ENCODE measurements around the gene ZNF732.
"Not testable (repeated sequence)": the region's sequence is repeated elsewhere in the genome, so short reads cannot be mapped to it uniquely, and the experiment has no call there.

The ZNF732 gene

GRCh38 chr4:304969-305680, at the start of gene ZNF732:
TSS of gene ZNF732 (minus strand) at chr4:305474. CDS start at chr4:305310, 164 bp downstream.
- DNase-seq: no peak

- DNase-seq: no peak
These were observed 34.7 kb upstream of the ZNF732 start for GRCh38 chr4:340011-340410.

- no peak for DNase-seq
These were observed 33.5 kb upstream of the ZNF732 start for GRCh38 chr4:338759-339097.

GRCh38 chr4:337932-338758, 32.9 kb upstream of the ZNF732 start:
- DNase-seq: no peak

DNA sequence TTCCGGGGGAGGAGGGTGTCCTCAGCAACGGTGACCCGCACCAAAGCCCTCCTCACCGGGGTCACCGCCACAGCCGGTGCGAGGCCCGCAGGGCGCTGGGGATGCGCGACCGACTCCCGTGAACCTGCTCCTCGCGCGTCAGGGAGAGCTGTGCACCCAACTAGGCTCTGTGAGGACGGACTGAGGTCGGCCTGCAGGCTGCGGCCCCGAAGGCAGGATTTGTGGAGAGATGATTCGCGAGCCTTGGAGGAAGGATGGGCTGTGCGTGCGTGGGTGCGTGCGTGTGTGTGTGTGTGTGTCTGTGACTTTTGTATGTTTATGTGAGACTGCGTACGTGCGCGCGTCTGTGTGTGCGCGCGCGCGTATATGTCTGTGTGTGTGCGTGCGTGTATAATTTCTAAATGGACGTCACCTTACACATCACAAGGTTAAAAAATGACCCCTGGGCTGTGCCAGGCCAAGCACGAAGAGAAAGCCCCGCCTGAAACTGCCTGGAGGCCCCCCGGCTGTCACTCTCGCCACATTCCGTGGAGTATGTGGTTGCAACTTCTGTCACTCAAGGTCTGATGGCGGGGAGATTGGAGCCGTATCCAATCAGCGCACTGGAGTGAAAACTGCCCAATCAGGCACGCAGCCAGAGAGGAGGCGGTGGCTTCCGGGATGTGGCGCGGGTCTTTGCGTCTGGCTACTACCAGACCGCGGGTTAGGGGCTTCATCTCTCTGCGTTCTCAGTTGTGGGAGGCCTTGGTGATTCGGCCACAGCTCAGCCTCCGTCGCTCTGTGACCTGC, 32.1 kb upstream of the ZNF732 start, which contains the start of gene ZNF141:
Gene ZNF141, plus strand, starts transcription at position 672 of the 789 bp plus-strand sequence. CDS start 170 bp downstream, outside the sequence.
- peak; percentile 80 for DNase-seq

DNA sequence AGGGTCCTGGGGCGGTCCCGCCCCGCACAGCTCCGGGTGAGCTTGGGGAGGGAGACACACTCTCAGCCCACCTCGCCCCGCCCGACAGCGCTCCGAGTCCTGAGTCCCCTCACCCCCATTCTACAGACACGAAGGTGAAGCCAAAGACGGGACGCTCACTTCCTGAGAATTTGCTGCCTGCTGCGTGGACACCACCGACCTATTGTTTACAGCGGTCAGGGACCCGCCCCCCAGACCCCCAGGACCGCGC, 31.5 kb upstream of the ZNF732 start:
- DNase-seq: no peak

DNA sequence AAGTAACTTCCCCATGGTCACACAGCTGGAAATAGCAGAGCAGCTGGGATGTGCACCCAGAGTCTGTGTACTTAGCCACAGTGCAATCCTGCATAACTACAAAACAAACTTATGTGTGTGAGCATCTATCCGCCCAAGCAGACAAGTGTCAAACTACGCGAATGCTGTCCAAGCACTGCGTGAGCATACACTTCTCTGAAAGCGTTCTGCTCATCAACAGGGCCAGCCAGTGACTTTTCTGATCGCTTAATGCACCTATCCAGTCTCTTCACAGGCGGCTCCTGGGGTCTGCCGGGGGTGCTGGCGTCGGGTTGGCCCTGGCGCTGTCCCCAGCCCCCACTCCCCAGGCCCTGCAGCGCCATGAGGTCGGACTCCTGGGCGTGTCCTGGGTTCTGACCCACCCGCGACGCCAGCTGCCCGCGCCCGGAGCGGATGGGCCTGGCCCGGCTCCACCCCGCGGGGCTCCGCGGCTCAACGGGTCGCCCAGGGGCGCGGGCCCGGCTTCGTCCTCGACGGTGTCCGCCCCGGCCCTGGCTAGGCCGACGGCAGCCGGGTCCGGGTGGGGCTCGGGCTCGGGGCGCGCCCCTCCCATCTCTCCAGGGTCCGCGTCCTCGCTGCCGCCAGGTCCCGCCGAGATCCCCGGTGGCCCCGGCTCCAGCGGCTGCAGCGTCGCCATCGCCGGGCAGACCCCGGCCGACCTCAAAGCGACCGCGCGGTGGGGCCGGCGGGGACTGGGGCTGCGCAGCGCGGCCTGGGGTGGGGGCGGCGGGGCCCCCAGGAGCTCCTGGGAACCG, 31.0 kb upstream of the ZNF732 start:
- DNase-seq: no peak

DNA sequence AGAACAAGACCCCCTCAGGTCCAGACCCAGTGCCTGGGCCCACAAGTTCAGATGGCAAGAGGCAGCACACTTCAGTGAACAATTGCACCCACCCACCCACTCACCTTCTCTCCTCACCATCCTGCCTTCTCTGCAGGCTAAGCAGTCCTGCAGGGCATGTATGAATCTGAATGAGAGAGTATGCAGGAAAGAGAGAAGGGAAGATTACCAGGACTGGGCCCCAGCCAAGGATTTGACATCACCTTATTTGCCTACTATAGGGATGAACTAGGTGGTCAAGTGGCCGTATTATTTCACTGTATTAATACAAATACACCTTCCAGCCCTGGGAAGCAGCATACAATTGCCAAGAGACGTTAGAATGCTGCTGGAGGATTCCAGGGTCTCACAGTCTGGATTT, 30.2 kb upstream of the ZNF732 start:
- DNase-seq: no peak

DNA sequence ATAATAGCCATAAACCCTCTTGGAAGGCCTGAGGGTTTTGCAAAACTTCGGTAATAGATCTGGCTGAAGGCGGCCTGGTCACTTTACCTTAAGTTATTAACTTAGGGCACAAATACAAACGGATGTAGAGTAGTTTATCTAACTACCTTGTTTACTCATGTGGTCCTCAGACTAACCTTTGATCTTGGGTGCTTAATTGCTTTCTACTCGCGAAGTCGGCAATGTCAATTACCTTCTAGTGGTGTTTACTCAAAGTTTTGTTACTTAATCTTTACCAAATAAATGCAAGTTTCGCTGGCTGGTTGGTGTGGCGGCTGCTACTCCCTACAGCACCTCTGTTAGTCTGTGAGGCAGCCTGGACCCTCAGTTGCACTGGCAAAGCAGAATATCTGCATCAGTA, 23.5 kb upstream of the ZNF732 start:
- no peak for DNase-seq

GRCh38 chr4:314296-314903, 9.1 kb upstream of the ZNF732 start:
- no peak for DNase-seq

GRCh38 chr4:309807-310206, 4.5 kb upstream of the ZNF732 start:
- no peak for DNase-seq

DNA sequence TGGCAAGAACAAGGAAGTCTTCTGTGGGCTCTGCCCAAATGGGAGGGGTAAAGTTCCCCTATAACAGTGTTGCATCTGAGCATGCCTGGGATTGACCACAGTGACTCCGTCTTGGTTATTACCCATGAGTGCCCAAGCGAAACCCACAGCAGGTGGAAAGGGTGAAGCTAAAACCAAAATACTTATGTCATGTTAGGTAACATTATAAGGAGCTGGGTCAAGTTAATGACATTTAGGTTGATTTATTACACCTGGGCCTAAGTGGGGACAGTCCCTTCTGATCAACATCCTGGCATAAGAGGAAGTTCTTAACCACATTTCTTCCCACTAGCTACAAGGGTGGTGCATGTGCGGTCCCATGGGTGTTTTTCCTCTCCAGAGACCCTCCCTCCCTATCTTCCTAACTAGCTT, 1.3 kb upstream of the ZNF732 start:
- no peak for DNase-seq

- DNase-seq: not testable (repeated sequence)
These were observed 758 bp downstream of the ZNF732 start for GRCh38 chr4:304516-304915.

DNA sequence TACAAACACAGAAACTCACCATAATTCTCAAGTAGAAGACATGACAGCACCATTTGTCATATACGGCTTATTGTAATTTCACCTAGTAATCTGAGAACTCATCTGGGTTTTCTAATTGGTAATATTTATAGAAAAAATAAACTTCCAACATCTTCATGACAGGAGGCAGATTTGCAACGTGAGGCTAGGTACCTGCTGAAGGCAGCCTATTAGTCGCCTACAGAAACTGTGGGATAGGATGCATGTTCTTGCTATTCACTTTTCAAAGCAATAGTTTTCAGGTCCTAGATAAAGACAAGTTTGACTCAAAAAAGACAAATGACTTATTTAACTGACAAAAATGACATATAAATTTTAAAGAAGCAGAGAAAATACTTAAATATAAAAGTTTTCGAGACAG, 2.9 kb downstream of the ZNF732 start:
- no peak for DNase-seq

- DNase-seq: no peak
These were observed 10.5 kb downstream of the ZNF732 start for GRCh38 chr4:294732-295131.

GRCh38 chr4:288891-289290, 16.4 kb downstream of the ZNF732 start:
- DNase-seq: no peak

GRCh38 chr4:273309-274017, 31.8 kb downstream of the ZNF732 start:
- no peak for DNase-seq

GRCh38 chr4:271492-272103, 33.7 kb downstream of the ZNF732 start:
- no peak for DNase-seq

GRCh38 chr4:259240-259639, 46.0 kb downstream of the ZNF732 start:
- DNase-seq: not testable (repeated sequence)

- no peak for DNase-seq
These were observed 48.8 kb downstream of the ZNF732 start for GRCh38 chr4:256492-256891.

Data from NCI-H2171 (cell line).